ENCODE measurements around the gene HDAC4. TPM values are rescaled to one million over a fixed set of nuclear protein-coding genes. Genes with fewer than 3 reads are reported as not detected.
A peak's percentile ranks its signal among the peaks of the same experiment; 100 is the strongest.

Gene HDAC4
- total RNA-seq, 1 donor, result 20.3 TPM

- H3K4me3 ChIP-seq (ENCODE audit: low read depth, low read length), result no peak overlapping the region
- DNase-seq (ENCODE audit: low read depth), result no peak
- TF ChIP-seq CTCF (IDR thresholded peaks at IDR 0.05; ENCODE audit: insufficient read depth, low read depth, low read length), result no peak
These were observed 110.0 kb downstream of the HDAC4 start for GRCh38 chr2:239290618-239291474.

GRCh38 chr2:239289545-239289944 lies 111.3 kb downstream of the HDAC4 start:
- no peak for TF ChIP-seq CTCF (IDR thresholded peaks at IDR 0.05; ENCODE audit: insufficient read depth, low read depth, low read length)
- no peak overlapping the region for H3K4me3 ChIP-seq (ENCODE audit: low read depth, low read length)
- DNase-seq (ENCODE audit: low read depth), result no peak

GRCh38 chr2:239288951-239289511 lies 111.8 kb downstream of the HDAC4 start:
- no peak for TF ChIP-seq CTCF (IDR thresholded peaks at IDR 0.05; ENCODE audit: insufficient read depth, low read depth, low read length)
- peak overlapping the region; percentile 15 for H3K4me3 ChIP-seq (ENCODE audit: low read depth, low read length)
- peak; percentile 92 for DNase-seq (ENCODE audit: low read depth)

- H3K4me3 ChIP-seq (ENCODE audit: low read depth, low read length), result peak overlapping the region; percentile 1
- no peak for DNase-seq (ENCODE audit: low read depth)
These were observed 112.6 kb downstream of the HDAC4 start for GRCh38 chr2:239288237-239288636.

GRCh38 chr2:239287461-239287860 lies 113.4 kb downstream of the HDAC4 start:
- H3K4me3 ChIP-seq (ENCODE audit: low read depth, low read length), result no peak overlapping the region
- DNase-seq (ENCODE audit: low read depth), result peak; percentile 58
- TF ChIP-seq CTCF (IDR thresholded peaks at IDR 0.05; ENCODE audit: insufficient read depth, low read depth, low read length), result no peak

More at GRCh38 chr2:239288237-239288636, 112.6 kb downstream of the HDAC4 start:
- no peak for TF ChIP-seq CTCF (IDR thresholded peaks at IDR 0.05; ENCODE audit: insufficient read depth, low read depth, low read length)

GRCh38 chr2:239286901-239287300 lies 113.9 kb downstream of the HDAC4 start:
- no peak for DNase-seq (ENCODE audit: low read depth)
- no peak overlapping the region for H3K4me3 ChIP-seq (ENCODE audit: low read depth, low read length)
- no peak for TF ChIP-seq CTCF (IDR thresholded peaks at IDR 0.05; ENCODE audit: insufficient read depth, low read depth, low read length)

Measured in fibroblast of villous mesenchyme (primary cell).